ENCODE data around the gene MAGI2.
"Not testable (repeated sequence)": the region's sequence is repeated elsewhere in the genome, so short reads cannot be mapped to it uniquely, and the experiment has no call there.

The MAGI2 gene

GRCh38 chr7:78620920-78621319, 832.5 kb downstream of the MAGI2 start:
- peak; percentile 17 for DNase-seq

GRCh38 chr7:78616539-78616938, 836.9 kb downstream of the MAGI2 start:
- no peak for DNase-seq

DNA sequence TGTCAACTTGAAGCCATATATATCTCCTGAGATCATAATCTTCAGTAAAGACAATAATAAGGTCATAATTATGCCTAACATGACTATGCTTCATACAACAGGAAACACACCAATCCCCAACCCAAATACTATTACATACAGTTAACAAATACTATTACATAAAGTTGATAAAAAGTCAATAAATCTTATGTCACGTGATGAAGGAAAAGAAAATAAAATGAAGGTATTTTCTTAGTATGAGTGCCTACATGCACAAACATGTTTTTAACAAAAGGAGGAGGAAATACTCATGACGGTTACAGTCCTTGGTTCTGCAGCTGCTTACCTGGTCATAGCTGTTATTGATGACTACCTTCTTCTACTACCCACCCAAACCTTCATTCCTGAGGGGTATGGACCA, 844.2 kb downstream of the MAGI2 start:
- no peak for DNase-seq

DNA sequence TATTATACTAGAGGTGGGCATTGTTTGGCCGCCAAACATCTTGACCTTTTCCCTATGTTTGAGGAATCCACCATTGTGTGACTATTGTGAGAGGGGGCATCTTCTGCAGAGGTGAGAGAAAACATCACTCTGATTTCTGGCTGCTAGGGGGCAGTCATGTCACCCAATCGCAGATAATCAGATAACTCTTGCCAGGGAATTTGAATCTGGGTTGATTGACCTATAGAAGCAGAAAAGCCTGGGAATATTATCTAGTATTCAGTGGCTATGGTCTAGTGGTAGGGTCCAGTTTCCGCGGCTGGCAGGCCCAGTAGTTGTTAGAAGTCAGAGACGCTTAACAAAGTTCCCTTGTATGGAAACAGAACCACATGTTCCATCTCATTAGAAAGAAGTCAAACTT, 846.4 kb downstream of the MAGI2 start:
- peak; percentile 9 for DNase-seq

- DNase-seq, result peak; percentile 14
These were observed 848.3 kb downstream of the MAGI2 start for GRCh38 chr7:78605119-78605518.

DNA sequence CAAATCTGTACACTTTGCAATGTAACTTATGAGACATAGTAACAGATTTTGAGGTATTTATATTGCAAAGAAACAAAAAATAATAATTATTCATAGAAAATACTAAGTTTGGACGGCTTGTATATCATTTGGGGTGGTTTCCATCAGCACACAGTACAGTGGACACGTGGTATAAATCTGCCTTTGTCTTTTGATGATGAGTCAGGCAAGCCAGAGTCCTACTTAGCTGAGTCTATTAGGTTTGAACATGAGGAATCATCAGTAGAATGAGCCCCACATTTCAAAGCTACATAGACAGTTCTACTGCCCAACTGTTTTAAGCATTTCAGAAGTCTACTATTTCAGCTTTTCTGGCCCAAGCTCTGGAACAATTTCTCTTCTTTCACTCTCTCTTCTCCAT, 851.7 kb downstream of the MAGI2 start:
- DNase-seq, result peak; percentile 30

DNA sequence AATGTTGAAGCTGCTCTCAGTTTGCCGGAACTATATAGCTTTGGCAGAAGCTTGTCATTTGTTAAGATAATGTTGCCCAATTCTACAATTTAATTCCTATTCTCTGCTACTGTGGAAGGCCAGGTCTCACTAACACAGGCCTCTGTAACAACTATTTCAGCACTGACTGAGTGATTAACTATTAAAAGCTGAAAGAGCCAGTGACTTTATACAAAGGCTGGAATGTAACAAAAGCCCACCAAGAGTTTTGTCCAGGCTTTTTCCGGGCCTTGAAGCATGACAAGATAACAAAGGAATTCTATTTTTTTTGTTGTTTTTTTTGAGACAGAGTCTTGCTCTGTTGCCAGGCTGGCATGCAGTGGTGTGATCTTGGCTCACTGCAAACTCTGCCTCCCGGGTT, 859.3 kb downstream of the MAGI2 start:
- DNase-seq, result peak; percentile 68

DNA sequence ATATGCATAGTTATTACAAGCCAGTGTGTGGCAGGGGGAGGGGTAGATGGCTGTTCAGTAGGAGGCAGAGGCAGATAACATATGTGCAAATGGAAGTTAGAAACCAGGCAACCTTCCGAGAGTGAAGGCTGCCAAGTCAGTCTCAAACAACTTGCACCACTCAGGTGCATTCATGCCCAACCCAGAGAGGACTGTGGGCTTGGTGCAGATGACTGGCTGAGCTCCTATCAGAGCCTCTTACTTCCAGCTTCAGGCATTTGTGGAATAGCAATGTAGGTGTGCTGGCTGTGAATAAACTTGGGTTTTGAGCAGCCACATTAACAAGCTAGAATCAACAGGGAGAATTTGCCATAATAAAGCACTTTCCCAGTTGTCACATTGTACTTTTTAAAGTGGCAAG, 865.1 kb downstream of the MAGI2 start:
- no peak for DNase-seq

GRCh38 chr7:78587443-78588044, 865.9 kb downstream of the MAGI2 start:
- DNase-seq, result peak; percentile 40

DNA sequence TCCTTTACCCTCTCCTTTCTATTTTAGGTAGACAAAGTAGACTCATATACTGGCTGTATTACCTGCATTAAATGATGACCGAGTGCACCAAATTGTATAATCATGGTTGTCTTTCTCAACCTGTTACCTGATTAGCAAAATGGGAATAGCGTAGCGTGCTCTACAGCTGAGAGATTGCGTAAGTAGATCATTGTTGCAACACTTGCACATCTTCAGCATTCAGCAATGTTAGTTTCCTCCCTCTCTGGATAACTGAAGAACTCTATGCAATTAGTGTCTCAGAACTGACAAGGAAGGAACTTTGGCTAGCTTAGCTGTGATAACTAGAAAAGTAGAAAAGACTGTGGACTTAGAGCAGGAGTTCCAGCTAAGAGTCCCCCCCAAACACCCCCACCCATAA, 867.5 kb downstream of the MAGI2 start:
- DNase-seq, result no peak

- no peak for DNase-seq
These were observed 874.8 kb downstream of the MAGI2 start for GRCh38 chr7:78578686-78579085.

GRCh38 chr7:78577174-78577952, 876.1 kb downstream of the MAGI2 start:
- DNase-seq, result not testable (repeated sequence)

DNA sequence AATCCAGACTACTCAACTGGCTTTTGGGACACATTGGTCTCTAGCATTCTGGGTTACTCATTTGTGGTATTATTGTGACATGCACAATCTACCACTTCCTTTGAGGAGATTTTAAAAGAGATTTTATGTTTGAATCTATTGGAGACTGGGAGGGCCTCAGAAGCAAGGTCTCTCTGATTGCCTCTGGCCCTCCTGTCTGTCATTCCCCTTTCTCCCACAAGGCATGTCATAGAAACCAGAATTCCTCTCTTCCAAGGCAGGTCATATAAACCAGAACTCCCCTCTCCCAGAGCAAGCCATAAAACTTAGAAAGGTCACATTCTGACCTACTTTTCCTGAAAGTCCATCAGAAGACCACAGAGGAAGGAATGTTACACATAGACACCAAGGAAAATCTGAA, 877.2 kb downstream of the MAGI2 start:
- peak; percentile 47 for DNase-seq

GRCh38 chr7:78571292-78571691, 882.2 kb downstream of the MAGI2 start:
- no peak for DNase-seq

GRCh38 chr7:78568690-78569089, 884.8 kb downstream of the MAGI2 start:
- DNase-seq, result no peak

DNA sequence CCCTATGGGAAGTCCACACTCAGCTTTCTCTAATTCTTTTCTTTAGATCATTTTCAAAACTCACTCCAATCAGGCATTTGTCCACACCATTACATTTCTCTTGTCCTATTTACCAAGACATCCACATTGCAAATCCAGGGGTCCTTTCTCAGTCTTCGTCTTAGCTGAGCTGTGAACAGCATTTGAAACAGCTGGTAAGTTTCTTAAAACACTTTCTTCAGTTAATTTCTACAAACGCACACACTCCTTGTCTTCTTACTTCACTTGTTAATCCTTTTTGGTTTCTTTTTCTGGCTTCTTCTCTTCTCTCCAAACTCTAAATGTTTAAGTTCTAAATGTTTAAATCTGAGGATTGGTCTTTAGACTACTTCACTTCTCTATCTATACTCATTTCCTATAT, 885.6 kb downstream of the MAGI2 start:
- DNase-seq, result no peak

- DNase-seq, result no peak
These were observed 887.7 kb downstream of the MAGI2 start for GRCh38 chr7:78565784-78566183.

GRCh38 chr7:78563191-78563590, 890.3 kb downstream of the MAGI2 start:
- DNase-seq, result no peak

- peak; percentile 46 for DNase-seq
These were observed 891.3 kb downstream of the MAGI2 start for GRCh38 chr7:78562191-78562590.

GRCh38 chr7:78558566-78558965, 894.9 kb downstream of the MAGI2 start:
- no peak for DNase-seq

- no peak for DNase-seq
These were observed 909.5 kb downstream of the MAGI2 start for GRCh38 chr7:78543976-78544375.

GRCh38 chr7:78542981-78543380, 910.5 kb downstream of the MAGI2 start:
- no peak for DNase-seq

GRCh38 chr7:78542541-78542940, 910.9 kb downstream of the MAGI2 start:
- DNase-seq, result no peak

DNA sequence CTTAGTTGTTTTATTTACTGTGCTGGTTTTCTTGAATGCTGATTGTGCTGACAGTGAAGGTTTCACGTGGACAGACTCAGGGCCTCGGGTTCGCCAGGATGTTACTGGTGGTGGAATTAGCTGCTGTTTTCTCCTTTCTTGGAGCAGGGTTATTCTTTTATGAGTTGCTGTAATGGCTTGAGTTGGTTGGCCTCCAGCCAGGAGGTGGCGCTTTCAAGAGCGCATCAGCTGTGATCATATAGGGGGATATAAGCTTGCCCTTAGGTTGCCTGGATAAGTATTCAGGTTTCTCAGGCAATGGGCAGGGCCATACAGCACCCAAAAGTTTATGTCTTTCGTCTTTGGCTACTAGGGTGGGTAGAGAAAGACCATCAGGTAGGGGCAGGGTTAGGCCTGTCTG, 913.6 kb downstream of the MAGI2 start:
- no peak for DNase-seq

DNA sequence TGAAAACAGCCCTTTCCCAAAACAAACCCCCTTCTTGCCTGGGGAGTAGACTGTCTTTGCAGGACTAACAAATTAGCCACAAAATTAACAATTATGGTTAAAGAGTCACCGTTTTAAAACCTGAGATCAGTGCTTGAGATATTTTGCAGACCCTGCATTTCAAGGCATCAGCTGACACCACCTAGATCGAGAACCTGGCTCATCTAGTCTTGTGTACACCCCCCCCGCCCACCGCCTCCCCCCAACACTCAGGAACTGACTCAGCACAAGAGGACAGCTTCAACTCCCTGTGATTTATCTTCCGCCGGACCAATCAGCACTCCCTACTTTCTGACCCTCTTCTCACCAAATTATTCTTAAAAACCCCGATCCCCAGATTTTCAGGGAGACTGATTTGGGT, 917.8 kb downstream of the MAGI2 start:
- no peak for DNase-seq
